ENCODE data around the gene PRKAR1B.

DNA sequence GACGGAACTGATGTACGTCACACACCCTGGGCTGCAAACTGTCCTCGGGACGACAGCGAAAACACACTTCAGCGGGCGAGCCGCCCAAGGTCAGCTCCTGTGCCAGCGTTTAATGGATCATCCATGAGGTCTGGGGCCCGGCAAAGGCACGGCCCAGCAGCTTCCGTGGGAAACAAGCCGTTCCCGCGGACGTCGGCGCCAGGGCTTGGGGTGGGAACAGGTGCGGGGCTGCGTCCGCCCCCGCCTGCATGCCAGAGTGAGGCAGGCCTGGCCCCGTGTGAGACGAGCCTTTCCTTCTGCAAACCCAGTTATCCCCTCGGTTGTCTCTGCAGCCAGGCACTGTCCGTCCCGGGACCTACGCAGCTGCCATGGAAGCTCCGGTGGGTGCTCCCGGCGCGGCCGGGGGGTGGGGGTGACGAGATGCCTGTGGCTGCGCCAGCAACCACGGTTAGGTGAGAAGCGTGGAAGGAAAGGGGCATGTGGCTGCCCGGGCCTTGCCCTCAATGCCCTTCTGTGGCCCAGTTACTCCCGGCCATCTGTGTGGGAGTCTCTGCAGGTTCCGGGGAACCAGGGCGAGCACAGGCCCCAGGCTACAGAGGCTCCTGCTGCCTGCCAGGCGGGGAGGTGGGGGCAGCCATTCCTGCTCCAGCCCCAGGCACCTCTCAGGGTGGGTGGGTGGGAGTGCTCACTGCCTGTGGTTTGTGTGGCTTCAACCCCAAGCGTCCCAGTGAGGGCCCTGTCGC, 165.3 kb downstream of the PRKAR1B start:
- TF ChIP-seq RXRA (IDR thresholded peaks at IDR 0.05; ENCODE audit: borderline replicate concordance, low read depth): no peak
- no peak for TF ChIP-seq NFIC (IDR thresholded peaks at IDR 0.05; ENCODE audit: borderline replicate concordance)
- TF ChIP-seq, protein P1, sequence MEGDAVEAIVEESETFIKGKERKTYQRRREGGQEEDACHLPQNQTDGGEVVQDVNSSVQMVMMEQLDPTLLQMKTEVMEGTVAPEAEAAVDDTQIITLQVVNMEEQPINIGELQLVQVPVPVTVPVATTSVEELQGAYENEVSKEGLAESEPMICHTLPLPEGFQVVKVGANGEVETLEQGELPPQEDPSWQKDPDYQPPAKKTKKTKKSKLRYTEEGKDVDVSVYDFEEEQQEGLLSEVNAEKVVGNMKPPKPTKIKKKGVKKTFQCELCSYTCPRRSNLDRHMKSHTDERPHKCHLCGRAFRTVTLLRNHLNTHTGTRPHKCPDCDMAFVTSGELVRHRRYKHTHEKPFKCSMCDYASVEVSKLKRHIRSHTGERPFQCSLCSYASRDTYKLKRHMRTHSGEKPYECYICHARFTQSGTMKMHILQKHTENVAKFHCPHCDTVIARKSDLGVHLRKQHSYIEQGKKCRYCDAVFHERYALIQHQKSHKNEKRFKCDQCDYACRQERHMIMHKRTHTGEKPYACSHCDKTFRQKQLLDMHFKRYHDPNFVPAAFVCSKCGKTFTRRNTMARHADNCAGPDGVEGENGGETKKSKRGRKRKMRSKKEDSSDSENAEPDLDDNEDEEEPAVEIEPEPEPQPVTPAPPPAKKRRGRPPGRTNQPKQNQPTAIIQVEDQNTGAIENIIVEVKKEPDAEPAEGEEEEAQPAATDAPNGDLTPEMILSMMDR (IDR thresholded peaks at IDR 0.05): no peak
- no peak for TF ChIP-seq RFX5 (IDR thresholded peaks at IDR 0.05; ENCODE audit: low read length)
- TF ChIP-seq SMC3 (IDR thresholded peaks at IDR 0.05; ENCODE audit: low read depth, low read length): no peak
- TF ChIP-seq POLR2AphosphoS5 (IDR thresholded peaks at IDR 0.05; ENCODE audit: low read depth, low read length): no peak
- no peak for TF ChIP-seq YY1 (IDR thresholded peaks at IDR 0.05; ENCODE audit: low read depth)
- TF ChIP-seq RCOR1 (IDR thresholded peaks at IDR 0.05; ENCODE audit: low read length): no peak
- TF ChIP-seq JUND (IDR thresholded peaks at IDR 0.05): no peak
- TF ChIP-seq RAD21 (IDR thresholded peaks at IDR 0.05; ENCODE audit: low read length): no peak
- no peak for TF ChIP-seq TCF12 (IDR thresholded peaks at IDR 0.05)
- TF ChIP-seq TAF1 (IDR thresholded peaks at IDR 0.05; ENCODE audit: borderline replicate concordance, low read depth, low read length): no peak
- TF ChIP-seq FOXM1 (IDR thresholded peaks at IDR 0.05; ENCODE audit: low read depth): no peak
- TF ChIP-seq SIN3A (IDR thresholded peaks at IDR 0.05; ENCODE audit: borderline replicate concordance, low read depth, low read length): no peak
